HG03280 (cell line): Measurements from ENCODE around the gene TTLL11.
"Not testable (repeated sequence)": the region's sequence is repeated elsewhere in the genome, so short reads cannot be mapped to it uniquely, and the experiment has no call there.

Source experiments
- ATAC-seq: cut with Tn5 transposase; IDR thresholded peaks from one replicate; pipeline ENCODE4 v1.9.1; 2021; ENCODE audit warnings: mild to moderate bottlenecking, moderate library complexity; ENCODE audit not compliant: unreplicated experiment

TTLL11 gene

DNA sequence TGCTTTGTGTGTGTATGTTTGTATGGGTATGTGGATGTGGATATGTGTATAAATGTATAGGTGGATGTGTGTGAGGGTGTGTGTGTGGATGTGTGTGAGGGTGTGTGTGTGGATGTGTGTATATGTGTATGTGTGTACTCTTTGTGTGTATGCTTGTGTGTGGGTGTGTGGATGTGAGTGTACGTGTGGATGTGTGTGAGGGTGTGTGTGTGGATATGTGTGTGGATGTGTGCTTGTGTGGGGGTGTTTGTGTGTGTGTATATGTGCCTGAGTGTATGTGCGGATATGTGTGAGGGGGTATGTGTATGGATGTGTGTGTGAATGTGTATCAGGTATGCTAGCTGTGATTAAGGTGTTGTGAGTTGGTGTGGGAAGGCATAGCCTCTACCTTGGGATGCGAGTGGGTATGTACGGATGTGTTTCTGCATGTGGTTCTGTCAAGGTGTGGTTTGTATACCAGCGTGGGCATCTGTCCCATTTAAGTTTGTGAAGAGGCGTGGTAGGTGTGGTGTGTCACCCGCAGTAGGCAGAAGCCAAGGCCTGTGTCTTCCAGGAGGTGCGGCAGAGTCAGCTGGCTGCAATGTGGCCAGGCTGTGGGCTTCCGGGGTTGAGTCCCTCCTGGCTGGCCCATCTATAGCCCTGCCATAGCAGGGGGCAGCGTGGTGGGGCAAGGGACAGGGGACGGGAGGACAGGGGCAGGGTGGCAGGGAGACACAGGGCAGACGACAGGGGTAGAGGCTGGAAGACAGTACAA lies 285.9 kb downstream of the TTLL11 start:
- no peak for ATAC-seq

DNA sequence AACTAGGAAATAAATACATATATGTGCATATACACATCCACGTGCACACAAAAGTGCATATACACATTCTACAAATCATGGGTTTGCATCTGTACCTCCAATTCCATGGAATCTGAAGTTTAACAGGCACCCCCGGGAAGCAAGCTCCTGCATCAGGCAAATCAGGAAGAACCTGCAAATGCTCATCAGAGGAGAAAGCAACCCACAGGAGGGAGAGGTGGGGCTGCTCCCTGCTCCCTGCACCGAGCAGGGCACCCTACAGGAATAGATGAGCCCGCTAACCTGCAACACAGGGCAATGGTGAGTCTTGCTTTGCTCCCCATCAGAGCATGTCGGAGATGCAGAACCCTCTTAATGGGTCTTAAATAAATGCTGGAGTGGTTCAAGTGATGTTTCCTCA lies 290.4 kb downstream of the TTLL11 start:
- no peak for ATAC-seq

DNA sequence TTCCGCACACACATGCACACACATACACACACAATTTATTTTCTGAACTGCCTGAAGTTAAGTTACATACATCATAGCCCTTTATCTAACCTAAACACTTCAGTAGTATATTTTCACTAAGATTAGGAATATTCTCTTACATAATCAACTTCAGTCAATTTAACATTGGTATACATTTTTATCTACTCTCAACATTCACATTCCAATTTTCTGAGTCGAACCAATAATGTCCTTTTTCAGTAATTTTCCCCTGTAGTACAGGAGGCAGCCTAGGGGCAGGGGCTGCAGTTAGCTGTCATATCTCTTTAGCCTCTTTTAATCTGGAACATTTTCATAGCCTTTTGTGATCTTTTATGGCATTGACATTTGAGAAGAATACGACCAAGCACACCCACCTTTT lies 291.5 kb downstream of the TTLL11 start:
- no peak for ATAC-seq

DNA sequence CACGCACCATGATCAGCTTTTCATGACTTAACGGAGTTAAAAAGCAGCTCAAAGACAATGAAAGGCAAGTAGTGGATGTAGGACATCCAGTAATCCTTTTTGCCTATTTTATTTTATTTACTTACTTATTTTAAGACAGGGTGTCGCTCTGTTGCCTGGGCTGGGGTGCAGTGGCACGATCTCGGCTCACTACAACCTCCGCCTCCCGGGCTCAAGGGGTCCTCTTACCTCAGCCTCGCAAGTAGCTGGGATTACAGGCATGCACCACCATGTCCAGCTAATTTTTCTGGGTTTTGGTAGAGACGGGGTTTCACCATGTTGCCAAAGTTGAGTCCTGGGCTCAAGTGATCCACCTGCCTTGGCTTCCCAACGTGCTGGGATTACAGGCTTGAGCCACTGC lies 292.7 kb downstream of the TTLL11 start:
- no peak for ATAC-seq

DNA sequence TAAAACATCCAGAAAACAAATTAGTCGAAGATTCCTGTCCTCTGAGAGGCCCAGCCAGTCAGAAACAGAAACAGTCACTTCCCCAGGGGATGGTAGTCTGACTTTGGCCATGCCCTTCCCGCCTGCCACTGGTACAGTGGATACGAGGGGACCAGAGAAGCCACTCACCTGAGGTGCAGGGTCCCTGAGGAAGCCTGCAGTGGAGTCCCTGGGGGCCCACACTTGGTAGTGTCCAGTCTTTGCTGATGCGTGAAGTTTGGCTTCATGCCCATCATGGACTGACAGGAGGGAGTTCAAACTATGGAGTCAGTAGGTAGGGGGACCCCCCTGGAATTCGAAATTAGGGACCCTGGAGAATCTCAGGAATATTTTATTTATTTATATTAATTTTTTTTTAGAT lies 294.2 kb downstream of the TTLL11 start:
- no peak for ATAC-seq

DNA sequence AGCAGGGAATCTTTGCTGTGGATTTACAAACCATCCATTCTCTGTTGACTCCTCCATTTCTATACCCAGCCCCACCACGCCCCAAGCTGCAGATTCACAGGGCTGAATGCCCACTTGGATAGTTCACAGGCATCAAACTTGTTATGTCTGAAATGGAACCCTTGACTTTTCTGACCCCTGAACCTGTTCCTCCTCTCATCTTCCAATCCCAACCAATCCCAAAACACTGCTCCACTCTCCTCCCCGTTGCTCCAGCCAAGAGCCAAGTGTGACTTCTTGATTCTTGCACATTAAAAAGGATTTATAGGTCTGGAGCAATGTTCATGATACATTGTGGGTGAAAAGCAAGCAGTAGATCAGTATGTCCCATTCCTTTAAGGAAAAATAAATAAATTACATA lies 296.0 kb downstream of the TTLL11 start:
- no peak for ATAC-seq

DNA sequence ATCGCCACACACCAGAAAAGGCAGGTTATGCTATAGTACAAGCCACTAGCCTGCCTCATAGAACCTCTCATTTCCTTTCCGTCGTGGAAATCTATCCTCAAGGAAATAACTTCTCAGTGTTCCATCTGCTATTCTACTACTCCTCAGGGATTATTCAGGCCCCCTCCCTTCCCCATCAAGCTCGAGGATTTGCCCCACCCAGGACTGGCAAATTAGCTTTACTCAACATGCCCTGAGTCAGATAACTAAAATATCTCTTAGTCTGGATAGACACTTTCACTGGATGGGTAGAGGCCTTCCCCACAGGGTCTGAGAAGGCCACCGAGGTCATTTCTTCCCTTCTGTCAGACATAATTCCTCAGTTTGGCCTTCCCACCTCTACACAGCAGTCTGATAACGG lies 298.8 kb downstream of the TTLL11 start:
- not testable (repeated sequence) for ATAC-seq

DNA sequence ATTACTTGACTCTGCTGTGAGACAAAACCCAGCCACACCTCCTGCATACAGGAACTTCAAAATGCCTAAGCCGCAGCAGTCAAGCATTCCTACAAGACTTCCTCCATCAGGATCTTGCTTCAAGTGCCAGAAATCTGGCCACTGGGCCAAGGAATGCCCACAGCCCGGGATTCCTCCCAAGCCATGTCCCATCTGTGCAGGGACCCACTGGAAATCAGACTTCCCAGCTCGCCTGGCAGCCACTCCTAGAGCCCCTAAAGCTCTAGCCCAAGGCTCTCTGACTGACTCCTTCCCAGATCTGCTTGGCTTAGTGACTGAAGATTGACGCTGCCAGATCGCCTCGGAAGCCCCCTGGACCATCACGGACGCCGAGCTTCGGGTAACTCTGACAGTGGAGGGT lies 300.6 kb downstream of the TTLL11 start:
- ATAC-seq = not testable (repeated sequence)

DNA sequence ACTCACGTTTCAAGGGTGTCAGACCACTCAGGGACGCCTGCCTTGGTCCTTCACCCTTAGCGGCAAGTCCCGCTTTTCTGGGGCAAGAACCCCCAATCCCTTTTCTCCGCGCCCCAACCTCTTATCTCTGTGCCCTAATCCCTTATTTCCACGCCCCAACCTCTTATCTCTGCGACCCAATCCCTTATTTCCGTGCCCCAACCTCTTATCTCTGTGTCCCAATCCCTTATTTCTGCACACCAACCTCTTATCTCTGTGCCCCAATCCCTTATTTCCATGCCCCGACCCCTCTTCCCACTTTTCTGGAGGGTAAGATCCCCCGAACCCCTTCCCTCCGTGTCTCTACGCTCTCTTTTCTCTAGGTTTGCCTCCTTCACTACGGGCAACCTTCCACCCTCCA lies 302.3 kb downstream of the TTLL11 start:
- ATAC-seq = no peak

DNA sequence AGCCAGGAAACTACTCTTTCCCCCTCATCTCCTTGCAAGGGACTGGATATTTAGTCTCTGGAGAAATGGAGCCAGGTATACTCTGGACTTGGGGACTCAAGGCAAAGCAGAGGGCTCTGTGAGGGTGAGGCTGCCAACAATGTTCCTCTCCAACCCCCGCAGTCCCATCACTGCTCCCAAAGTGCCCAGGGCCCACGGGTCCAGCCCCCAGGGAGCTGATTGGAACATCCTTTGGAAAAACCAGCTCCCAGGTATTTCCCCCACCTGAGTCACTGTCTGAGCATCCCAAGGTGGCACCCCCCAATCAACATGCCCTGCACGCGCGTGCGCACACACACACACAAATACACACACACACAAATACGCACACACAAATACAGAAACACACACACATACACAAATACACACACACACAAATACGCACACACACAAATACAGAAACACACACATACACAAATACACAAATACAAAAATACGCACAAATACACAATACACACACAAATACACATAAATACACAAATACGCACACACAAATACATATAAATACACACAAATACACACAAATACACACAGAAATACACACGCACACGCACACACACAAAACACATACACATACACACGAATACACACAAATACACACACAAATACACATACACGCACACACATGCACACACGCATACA lies 304.3 kb downstream of the TTLL11 start:
- no peak for ATAC-seq

DNA sequence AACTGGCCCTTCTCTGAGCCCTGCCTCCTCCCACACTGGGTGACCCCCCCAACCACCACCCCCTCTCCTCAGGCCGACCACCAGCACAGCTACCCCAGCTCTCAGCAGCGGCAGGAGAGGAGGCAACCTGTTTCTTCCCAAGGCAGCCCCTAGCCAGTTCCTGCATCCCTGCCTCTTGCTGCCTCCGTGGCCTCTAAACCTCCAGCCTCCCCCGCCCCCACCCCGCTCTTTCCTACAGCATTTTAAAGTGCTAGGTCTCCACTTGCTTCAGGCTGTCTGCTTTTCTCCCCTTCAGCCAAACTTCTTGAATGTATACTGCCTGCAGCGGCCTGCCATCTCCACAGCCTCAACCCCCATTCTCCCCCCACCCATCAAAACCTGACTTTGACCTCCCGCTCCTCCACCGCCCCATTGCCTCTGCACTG lies 306.1 kb downstream of the TTLL11 start:
- ATAC-seq = no peak

DNA sequence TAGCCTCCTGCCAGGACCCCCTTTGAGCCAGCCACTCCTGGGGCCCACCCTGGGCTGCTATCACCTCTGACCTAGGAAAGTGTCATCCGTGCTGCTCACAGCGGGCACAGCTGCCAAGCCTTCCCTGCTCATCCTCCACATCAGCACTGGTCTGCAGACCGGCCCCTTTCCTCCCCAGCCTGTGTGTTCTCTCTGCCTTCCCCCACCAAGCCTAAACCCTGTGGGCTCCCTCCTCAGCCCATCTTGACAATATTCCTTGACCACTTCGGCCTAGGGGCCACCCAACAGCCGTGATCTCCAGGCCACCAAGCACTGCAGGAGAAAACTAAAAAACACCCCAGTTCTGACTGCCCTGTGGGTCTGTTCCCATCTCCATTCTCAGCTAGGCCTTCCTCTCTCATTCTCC lies 306.6 kb downstream of the TTLL11 start:
- ATAC-seq = no peak

DNA sequence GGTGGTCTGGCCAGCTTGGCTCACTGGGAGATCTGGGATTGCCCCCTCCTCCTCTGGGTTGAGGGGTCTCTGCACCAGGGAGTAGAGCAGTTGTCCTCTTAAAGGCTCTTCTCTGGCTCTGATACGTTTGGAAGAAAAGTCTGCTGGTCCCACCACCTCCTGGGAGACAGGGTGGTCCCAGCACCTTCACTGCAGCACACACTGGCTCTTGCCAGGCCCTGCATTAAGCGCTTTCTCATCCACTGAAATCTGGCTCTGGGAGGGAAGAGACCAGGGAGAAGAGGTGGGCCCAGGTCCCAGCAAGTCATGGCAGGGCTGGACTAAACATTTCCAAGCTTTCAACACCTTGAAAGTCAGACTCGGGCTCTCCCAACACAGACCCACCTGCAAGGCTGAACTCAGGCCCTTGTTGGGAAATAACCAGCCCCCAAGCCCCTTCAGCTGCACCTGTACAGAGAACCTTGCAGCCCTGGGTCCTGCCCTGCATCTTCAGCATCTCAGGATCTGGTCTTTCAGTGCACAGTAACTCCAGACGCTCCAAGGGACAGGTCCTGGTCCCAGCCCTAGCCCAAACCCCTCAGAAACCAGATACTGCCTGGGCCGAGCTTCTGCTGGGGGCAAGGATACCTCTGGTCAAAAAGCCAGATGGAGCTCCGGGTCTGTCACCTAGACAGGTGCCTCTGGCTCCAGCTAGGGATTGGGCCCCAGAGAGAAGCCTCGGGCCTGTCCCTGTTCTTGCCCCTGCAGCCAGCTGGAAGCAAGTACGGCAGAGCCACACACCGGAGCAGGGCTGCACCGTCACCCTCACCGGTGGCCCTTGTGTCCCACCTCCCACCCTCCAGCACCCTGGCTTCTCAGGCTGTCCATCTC lies 307.2 kb downstream of the TTLL11 start:
- ATAC-seq = no peak

DNA sequence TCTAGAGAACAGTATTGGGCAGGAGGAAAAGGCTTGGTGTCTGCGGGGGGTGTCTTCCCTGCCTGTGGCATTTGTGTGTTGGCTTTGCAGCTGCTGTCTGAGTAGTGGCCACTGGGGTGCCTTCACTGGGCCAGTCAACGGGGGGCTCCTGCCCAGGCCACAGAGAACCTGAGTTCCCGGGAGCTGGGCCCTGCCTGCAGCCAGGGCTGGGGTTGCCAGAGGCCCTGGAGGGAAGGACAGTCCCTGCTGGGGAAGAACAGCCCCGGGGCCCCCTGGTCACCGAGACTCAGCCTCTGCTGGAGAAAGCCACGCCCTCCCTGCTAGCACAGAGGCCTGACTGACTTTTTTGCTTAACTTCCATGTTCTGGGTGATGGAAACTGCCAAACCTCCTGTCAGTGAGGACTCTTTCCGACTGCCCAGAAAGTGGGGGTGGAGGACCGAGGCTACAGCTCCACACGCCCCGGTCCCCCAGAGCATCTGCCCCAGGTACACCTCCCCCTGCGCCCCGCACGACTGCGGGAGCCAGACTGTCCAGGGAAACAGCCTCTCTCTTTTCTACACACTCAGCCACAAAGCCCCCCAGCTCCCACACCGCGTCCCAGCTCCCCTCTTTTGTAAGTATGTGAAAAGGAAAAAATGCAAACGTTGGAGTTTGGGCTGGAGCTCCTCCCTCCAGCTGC lies 308.2 kb downstream of the TTLL11 start:
- ATAC-seq = no peak

DNA sequence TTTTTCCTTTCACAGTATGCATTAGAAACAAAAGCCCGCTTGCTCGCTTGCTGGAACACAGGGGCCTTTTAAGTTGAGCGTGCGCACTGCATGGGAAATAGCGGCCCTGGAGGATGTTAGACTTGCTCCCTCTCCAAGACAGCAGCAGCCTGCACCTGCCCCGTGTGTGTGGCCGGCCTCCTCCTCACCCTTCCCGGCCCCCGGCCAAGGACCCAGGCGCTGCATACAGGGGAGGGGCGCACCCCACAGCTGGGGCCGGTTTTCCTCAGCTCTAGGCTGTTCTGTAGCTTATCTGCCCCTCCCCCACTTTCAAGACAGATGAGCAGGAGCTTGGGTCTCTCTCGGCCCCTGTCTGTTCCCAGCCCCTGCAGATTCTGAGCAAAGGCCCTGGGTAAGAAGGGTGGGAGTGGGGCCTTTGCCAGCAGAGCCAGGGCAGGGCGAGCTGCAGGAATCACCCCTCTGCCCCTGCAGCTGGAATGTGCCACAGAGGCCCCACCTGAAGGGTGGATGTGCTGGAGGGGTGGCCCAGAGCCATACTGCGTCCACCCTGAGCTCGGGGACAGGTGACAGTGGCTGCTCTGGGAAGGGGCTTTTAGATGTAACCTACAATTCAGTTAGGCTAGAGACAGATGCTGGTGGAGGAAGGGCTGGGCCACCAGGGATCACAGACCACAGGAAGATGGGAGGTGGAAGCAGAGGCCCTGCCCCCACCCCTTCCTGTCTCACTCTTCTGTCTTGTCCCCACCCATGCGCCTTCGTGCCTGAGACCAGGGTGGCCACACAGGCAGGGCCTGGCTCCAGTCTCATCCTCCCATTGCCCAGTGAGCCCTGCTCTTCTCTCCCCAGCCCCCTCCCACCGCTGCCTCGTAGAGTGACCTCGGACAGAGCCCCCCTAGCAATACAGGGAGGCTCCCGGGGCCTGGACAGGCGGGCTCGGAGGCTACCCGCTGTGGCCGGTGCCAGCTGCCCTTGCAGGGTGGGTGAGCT lies 309.3 kb downstream of the TTLL11 start:
- ATAC-seq = no peak

DNA sequence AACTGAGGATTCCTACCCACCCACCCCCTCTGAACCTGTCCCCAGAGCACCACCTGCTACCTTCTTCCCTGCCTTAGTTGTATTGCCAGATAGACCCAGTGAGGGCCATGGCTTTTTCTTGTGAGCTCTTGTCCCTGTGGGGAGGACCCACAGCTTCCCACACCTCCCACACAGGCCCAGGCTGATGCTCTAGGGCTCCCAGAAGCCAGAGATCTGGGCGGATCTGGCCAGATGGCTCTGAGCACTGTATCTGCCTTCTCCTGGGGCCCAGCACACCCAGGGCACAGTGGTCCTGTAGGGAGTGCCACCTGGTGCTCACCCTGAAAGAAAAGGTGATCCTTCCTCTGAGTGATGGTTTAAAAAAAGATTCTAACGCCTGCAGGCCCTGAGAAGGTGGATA lies 310.0 kb downstream of the TTLL11 start:
- no peak for ATAC-seq

DNA sequence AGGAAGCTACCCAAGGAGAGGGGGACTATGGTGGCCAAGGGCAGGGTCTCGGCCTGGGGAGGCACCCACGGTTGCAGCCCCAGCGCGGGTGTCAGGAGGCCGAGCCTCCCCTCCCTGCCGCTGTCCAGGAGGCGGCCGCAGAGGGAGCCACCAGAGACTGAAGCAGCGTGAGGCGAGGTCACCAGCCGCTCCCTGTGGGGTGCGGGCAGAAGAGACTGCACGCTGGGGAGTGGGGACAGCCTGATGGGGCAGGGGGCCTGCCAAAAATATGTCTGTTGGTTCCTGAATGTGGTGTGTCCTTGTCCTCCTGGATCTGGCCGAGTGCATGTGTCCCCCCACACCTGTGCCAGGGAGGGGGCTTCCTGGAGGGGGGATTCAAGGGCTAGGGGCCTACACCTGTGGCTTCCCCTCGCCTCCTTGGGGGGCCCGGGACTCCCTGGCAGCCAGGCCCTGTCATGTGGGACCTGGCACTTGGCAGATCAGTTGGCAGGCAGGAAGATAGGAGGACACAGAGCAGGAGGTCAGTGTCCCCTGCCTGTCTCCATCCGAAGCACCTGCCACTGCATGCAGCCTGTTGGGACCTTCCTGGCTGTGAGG lies 310.5 kb downstream of the TTLL11 start:
- no peak for ATAC-seq

DNA sequence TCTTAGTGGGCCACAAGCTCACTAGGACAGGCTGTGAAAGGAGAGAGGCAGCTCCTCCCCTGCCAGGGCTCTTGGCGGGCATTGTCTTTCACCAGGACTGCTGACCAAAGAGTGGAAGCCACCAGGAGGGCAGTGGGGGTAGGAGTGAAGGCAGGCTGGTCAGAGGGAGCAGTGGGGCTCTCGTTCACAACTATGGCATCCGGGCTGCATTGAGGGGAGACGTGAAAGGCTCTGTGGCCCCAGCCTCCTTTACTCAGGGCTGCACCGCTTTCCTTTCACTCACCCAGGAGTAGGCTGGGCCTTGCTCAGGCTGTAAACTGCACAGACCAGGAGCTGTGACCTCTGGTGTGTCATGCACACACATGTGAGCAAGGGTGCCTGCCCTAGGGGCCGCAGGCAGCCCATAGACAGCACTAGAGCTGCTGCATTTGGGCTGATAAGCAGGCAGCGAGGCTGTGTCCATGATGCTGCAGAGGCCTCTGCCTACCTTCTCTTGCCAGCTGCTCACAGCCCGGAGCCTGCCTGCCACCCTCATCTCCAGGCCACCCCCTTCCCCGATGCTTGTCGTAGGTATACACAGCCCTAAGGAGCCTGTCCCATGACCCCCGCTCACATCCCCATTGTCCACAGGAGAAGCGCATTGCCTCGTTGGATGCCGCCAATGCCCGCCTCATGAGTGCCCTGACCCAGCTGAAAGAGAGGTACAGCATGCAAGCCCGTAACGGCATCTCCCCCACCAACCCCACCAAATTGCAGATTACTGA lies 311.2 kb downstream of the TTLL11 start:
- ATAC-seq = no peak

DNA sequence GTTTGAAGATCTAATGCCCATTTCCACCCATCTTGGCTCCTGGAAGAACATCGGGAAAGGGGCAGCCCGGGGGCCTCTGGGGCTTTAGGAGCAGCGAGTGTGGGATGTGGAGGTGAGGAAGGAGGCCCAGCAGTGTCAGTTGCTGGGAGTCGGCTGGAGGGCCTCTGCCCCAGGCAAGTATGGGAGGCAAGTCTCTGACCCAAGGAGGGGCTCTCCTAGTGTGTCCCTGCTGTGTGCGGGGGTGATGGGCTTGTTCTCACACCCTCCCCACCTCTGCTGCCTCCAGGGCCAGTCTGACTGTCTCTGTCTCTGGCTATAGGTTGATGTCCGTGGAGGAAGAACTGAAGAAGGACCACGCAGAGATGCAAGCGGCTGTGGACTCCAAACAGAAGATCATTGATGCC lies 312.0 kb downstream of the TTLL11 start:
- no peak for ATAC-seq
